ENCODE results near the gene KRTAP10-5.

KRTAP10-5 gene

DNA sequence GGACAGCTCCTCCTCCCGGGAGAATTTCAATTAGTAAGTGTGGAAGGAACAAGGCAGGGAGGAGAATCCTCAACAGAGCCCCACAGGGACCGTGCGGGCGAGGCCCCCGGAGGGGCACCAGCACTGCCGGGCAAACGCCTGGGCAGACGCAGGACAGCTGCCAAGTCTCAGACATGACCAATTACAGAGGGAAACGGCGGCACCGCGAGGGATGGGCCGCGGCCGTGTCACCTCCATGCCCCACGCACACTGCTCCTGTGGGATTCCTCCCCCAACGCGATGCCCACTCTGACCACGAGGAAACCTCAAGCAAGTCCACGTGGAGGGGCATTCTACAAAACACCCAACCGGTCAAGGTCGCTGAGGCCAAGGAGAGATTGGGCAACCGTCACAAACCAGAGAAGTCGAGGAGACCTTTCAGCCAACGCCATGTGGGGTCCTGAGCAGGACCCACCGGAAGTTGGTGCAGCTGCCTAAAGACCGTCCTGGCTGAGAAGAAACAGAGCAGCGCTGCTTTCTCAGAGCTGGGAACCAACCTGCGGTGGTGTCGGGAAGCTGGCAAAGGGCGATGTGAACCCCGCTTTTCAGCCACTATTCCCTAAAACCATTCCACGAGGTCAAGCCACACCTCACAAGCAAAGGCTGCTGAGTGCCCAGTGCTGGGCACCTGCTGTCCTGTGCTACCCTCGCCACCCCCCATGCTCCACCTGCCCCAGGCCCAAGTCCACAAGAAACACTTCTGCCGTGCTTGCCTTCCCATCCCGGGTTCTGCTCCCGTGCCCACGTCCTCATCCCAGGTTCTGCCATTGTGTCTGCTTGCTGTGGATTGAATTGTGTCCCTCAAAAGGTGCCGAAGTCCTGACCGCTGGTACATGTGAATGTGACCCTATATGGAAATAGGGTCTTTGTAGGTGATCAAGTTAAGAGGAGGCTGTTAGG is 8.3 kb downstream of the KRTAP10-5 start:
- TF ChIP-seq, protein P1, sequence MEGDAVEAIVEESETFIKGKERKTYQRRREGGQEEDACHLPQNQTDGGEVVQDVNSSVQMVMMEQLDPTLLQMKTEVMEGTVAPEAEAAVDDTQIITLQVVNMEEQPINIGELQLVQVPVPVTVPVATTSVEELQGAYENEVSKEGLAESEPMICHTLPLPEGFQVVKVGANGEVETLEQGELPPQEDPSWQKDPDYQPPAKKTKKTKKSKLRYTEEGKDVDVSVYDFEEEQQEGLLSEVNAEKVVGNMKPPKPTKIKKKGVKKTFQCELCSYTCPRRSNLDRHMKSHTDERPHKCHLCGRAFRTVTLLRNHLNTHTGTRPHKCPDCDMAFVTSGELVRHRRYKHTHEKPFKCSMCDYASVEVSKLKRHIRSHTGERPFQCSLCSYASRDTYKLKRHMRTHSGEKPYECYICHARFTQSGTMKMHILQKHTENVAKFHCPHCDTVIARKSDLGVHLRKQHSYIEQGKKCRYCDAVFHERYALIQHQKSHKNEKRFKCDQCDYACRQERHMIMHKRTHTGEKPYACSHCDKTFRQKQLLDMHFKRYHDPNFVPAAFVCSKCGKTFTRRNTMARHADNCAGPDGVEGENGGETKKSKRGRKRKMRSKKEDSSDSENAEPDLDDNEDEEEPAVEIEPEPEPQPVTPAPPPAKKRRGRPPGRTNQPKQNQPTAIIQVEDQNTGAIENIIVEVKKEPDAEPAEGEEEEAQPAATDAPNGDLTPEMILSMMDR (IDR thresholded peaks at IDR 0.05; ENCODE audit: insufficient read depth, missing control alignments), result no peak
- DNase-seq (ENCODE audit: insufficient read length, low spot score) (no peak), FAIRE-seq (no peak)

DNA sequence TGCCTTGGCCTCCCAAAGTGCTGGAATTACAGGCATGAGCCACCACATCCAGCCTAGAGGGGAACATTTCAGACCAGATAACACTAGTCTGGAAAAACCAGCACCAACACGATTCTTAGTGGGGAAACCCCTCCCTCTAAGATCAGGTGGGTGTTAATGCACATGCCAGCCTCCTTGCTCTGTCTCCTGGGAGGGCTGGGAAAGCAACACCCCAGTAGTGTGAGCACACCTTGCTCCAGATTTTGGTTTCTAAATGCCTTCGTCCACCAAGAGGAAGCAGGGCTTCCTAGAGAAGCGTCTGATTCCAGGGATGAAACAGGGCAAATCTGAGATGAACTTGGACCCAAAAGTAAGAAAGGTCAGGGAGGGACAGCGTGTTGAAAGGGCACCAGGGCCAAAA is 9.1 kb downstream of the KRTAP10-5 start:
- TF ChIP-seq, protein P1 (IDR thresholded peaks at IDR 0.05; ENCODE audit: insufficient read depth, missing control alignments), result no peak
- no peak for DNase-seq (ENCODE audit: insufficient read length, low spot score)
- no peak for FAIRE-seq

DNA sequence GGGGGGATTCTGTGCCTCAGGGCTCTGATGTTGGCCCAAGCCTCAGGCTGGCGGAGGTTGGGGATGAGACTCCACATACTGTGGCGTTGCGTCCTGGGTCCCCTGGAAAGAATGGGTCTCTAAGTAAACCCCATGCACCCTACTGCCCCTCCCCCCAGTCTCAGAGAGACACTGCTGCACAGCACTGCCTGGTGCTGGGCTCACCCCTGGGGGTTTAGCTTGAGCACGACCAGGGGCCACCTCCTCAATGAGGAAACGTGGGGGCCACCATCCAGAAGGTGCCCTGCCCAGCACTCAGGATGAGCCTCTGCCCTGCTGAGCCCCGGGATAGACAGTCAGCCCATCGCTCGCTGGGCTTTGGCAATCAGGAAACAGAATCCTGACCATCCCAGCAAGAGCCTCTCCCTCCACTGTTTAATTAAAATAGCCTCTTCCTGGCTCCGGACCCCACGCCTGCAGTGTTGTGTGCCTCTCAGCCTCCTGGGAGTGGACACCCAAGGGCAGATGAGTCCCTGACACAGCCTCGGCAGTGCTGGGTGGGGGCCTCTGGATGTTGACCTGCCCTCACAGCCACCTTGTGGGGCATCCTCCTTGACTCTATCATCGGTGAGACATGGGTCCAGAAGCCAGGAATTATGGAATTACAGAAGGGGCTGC is 10.4 kb downstream of the KRTAP10-5 start:
- TF ChIP-seq, protein P1 (IDR thresholded peaks at IDR 0.05; ENCODE audit: insufficient read depth, missing control alignments), result no peak
- FAIRE-seq, result no peak
- no peak for DNase-seq (ENCODE audit: insufficient read length, low spot score)

DNA sequence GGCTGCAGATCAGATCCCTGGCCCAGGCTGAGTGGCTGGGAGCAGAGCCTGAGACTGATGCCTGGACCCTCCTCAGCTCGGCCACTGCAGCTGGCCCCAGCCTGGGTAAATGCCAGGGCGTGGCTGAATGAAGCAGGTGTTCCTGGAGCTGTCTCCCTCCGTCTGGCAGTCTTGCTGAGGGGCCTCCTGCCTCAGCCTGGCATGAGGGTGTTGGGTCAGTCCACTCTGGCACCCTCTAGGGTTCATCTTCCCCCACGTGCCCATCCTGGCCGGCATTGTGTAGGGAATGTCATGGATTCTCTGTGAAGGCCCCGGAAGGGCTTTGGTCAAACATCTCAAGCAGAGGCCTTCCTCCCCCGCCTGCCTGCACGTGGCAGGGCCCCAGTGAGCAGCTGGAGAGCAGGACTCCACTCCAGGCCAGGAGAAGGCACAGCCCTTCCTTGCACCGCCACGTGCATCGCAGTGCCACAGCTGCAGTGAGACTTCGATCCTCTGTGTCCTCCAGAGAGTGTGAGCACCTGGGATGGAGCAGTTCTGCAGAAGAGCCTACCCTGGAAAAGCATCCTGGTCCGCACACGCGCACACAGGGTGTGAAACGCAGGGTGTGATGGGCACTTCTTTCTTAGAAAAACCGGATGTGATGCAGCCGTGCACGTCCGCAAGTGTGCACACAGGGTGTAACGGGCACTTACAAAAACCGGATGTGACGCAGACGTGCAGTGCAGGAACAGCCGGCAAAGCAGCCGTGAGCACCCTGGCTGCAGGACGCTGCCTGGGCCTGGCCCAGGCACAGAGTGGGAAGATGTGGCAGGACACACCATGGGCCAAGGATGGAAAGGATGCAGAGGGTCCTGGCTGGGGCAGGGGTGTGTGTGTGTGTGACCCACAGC is 11.5 kb downstream of the KRTAP10-5 start:
- TF ChIP-seq, protein P1 (IDR thresholded peaks at IDR 0.05; ENCODE audit: insufficient read depth, missing control alignments), result no peak
- DNase-seq (ENCODE audit: insufficient read length, low spot score) (no peak), FAIRE-seq (no peak)

DNA sequence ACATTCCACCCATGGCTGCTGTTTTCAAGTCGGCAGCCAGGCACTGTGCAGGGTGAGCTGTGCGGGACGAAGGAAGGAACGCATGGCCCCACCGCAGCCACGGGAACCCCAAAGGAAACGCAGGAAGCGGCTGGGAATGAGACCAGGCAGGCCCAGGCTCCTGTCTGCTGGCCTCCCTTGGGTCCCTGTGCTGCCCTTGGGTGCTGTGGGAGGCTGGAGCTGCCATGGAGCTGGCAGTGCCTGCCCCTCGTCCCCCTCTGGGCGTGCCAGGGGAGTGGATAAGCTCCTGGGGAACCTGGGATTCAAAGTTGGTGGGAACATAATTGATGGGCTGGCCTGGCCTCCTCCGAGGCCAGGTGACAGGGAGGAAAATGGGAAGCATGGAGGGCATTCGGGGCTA is 12.1 kb downstream of the KRTAP10-5 start:
- TF ChIP-seq, protein P1 (IDR thresholded peaks at IDR 0.05; ENCODE audit: insufficient read depth, missing control alignments), result no peak
- DNase-seq (ENCODE audit: insufficient read length, low spot score) (no peak), FAIRE-seq (no peak)

DNA sequence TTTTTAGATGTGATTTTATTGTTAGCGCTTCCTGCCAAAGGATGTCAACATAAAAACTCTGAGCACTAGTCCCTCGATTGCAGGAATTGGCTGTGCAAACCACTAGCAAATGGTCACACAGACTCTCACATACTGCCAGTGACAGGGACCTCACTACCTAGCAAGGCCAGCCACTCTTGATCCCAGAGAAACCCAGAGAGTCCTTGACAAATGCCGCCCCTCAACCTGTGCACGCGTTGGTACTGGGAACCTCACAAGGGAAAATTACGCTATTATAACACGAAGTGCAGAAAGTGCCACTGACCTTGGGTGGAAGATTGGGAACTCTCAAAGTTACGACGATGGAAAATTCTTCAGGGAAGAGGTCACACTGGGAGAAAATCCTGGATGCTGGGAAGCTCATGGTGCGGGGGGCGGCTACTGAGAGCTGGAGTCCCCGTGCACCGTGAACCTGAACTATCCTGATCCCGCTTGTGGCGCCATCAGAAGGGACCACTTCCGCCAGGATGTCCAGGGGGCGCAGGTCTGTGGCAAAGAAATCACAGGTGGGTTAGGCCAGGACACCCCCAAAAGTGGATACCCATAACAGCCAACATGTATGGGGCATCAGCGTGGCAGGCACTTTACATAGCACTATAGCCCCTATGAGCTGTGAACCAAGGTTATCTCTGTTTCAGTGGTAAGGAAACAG is 12.8 kb downstream of the KRTAP10-5 start:
- FAIRE-seq, result no peak
- TF ChIP-seq, protein P1 (IDR thresholded peaks at IDR 0.05; ENCODE audit: insufficient read depth, missing control alignments), result no peak
- no peak for DNase-seq (ENCODE audit: insufficient read length, low spot score)

All from D721Med (cell line).